Activated CD4-positive, CD25-positive, alpha-beta regulatory T cell treated with anti-CD3 and anti-CD28 coated beads, Interleukin-2, amount 50 U/mL, for 24 hours (primary cell): Measurements from ENCODE around the gene PIWIL4.

ENCODE experiments used
- ATAC-seq, 2 donors: fragments of 150-1000 bp; cut with Tn5 transposase; one replicate each; pipeline ENCODE4 v1.10.0; 2021; ENCODE audit warnings: mild to moderate bottlenecking in 1 of 2, moderate library complexity in 1 of 2

The PIWIL4 gene

GRCh38 chr11:94666792-94667721 lies 99.9 kb downstream of the PIWIL4 start:
- no peak for ATAC-seq

GRCh38 chr11:94668212-94668793 lies 101.1 kb downstream of the PIWIL4 start:
- ATAC-seq = no peak

- no peak for ATAC-seq
Measured at GRCh38 chr11:94669023-94669422, 101.9 kb downstream of the PIWIL4 start.
